ENCODE measurements around the gene FRMD1. TPM values are rescaled to one million over a fixed set of nuclear protein-coding genes. Genes with fewer than 3 reads are reported as not detected.

Gene FRMD1
- total and polyA plus RNA-seq, 10 of the 15 experiments (the other 5 are each of a cell fraction or from before 2014, with no cell fraction given): not detected

GRCh38 chr6:168057836-168058235 is 21.2 kb downstream of the FRMD1 start:
- Histone ChIP-seq H3K9me3 (replicated peaks; ENCODE audit: control insufficient read depth, insufficient read depth, low read length) (no peaks in the 10 kb centered on the region), H3K9ac (ENCODE audit: control insufficient read depth, insufficient read depth, low read length) (no peak overlapping the region), H3K27ac (ENCODE audit: control insufficient read depth, insufficient read depth) (no peak overlapping the region), H2AFZ (ENCODE audit: control insufficient read depth, low read depth, low read length) (no peak overlapping the region), H4K20me1 (ENCODE audit: control insufficient read depth, insufficient read depth) (no peaks in the 10 kb centered on the region), H3K27me3 (replicated peaks in 1 of 2; ENCODE audit: control insufficient read depth in 2 of 2, insufficient read depth in 2 of 2, low read length in 1 of 2) (no peaks in the 10 kb centered on the region; a peak in 1 of 4 replicates), H3K4me3 (no peak overlapping the region), H3K4me2 (ENCODE audit: control insufficient read depth, insufficient read depth) (no peak overlapping the region), H3K4me1 (ENCODE audit: control insufficient read depth, insufficient read depth, low read length) (no peaks in the 10 kb centered on the region), H3K79me2 (ENCODE audit: control insufficient read depth, insufficient read depth, low read length) (no peaks in the 10 kb centered on the region), H3K36me3 (ENCODE audit: control insufficient read depth in 2 of 2, insufficient read depth in 2 of 2, low read length in 1 of 2) (no peaks in the 10 kb centered on the region)
- ChIA-PET CTCF (no interaction called here), SMC1A (ENCODE audit: uncharacterized antibody, unreplicated experiment) (no interaction called here), RAD21 (ENCODE audit: unreplicated experiment) (no interaction called here), POLR2A (no interaction called here)
- no peak for FAIRE-seq
- no TSS peak for BruUV-seq (replicated peaks)
- in situ Hi-C loops (cut with MboI) (no loop called here), intact Hi-C loops (cut with micrococcal nuclease; ENCODE audit: unreplicated experiment) (no loop called here)
- DNase-seq (ENCODE audit: low read depth, low spot score): no peak
- WGBS (ENCODE audit: insufficient coverage, insufficient replicate concordance, low lambda C conversion rate, missing lambda C conversion rate): 54% methylated on average over 14 of the region's 14 CpGs
- TF ChIP-seq ZNF207 (IDR thresholded peaks at IDR 0.05; ENCODE audit: borderline replicate concordance): no peak
- TF ChIP-seq ZBED1 (IDR thresholded peaks at IDR 0.05; ENCODE audit: borderline replicate concordance): no peak
- no peak for TF ChIP-seq RAD51 (IDR thresholded peaks at IDR 0.05)
- TF ChIP-seq BMI1 (IDR thresholded peaks at IDR 0.05; ENCODE audit: borderline replicate concordance): no peak
- no peak for TF ChIP-seq NFYA (IDR thresholded peaks at IDR 0.05; ENCODE audit: borderline replicate concordance, low read depth, low read length)
- no peak for TF ChIP-seq NR2F1 (conservative IDR thresholded peaks at IDR 0.05)
- TF ChIP-seq IKZF1 (conservative IDR thresholded peaks at IDR 0.05): no peak
- TF ChIP-seq CREB1 (IDR thresholded peaks at IDR 0.05; ENCODE audit: low read depth): no peak
- TF ChIP-seq E2F4 (IDR thresholded peaks at IDR 0.05; ENCODE audit: low read depth, low read length): no peak
- no peak for TF ChIP-seq NRF1 (conservative IDR thresholded peaks at IDR 0.05; ENCODE audit: low read depth, low read length)
- no peak for TF ChIP-seq FOXK2 (IDR thresholded peaks at IDR 0.05)
- TF ChIP-seq, protein P1, sequence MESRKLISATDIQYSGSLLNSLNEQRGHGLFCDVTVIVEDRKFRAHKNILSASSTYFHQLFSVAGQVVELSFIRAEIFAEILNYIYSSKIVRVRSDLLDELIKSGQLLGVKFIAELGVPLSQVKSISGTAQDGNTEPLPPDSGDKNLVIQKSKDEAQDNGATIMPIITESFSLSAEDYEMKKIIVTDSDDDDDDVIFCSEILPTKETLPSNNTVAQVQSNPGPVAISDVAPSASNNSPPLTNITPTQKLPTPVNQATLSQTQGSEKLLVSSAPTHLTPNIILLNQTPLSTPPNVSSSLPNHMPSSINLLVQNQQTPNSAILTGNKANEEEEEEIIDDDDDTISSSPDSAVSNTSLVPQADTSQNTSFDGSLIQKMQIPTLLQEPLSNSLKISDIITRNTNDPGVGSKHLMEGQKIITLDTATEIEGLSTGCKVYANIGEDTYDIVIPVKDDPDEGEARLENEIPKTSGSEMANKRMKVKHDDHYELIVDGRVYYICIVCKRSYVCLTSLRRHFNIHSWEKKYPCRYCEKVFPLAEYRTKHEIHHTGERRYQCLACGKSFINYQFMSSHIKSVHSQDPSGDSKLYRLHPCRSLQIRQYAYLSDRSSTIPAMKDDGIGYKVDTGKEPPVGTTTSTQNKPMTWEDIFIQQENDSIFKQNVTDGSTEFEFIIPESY (IDR thresholded peaks at IDR 0.05): no peak
- no peak for TF ChIP-seq SRF (IDR thresholded peaks at IDR 0.05; ENCODE audit: low read depth in 2 of 2, low read length in 2 of 2)
- no peak for TF ChIP-seq PML (IDR thresholded peaks at IDR 0.05; ENCODE audit: low read length)
- ATAC-seq: no peak
